Body of pancreas (tissue), 4 donors: ENCODE data around the gene PALMD. TPM values are rescaled to one million over a fixed set of nuclear protein-coding genes. Genes with fewer than 3 reads are reported as not detected.

Source experiments
- ATAC-seq: fragments of 150-250 bp; one replicate; pipeline ENCODE4 v1.9.1; 2016
- DNase-seq, 4 donors: peaks; one replicate each; pipeline ENCODE4 v3.0.0-alpha.2; 2019
- H3K27ac ChIP-seq, 4 donors: fragments of 200-600 bp; sonication (generic); 1 replicate in 3 of 4; 2 replicates in 1 of 4; pipeline versions ENCODE4 v1.5.1 to v1.6.1; 2016 to 2019; ENCODE audit warnings: mild to moderate bottlenecking in 1 of 4, mixed read lengths in 1 of 4, moderate library complexity in 1 of 4
- H3K27me3 ChIP-seq, 2 donors: fragments of 200-600 bp; sonication (generic); one replicate each; pipeline ENCODE4 v1.6.0; 2016; ENCODE audit warnings: mild to moderate bottlenecking in 1 of 2
- H3K36me3 ChIP-seq, 2 donors: fragments of 200-600 bp; sonication (generic); replicated peaks in 1 of 2; 2 replicates each; pipeline ENCODE4 v1.5.1; 2016; ENCODE audit warnings: low read depth in 2 of 2; ENCODE audit not compliant: insufficient read depth in 1 of 2
- H3K4me1 ChIP-seq: fragments of 200-600 bp; sonication (generic); one replicate; pipeline ENCODE4 v1.6.0; 2016
- H3K4me3 ChIP-seq, 2 donors: fragments of 200-600 bp; sonication (generic); 1 replicate in 1 of 2; 2 replicates in 1 of 2; pipeline ENCODE4 v1.5.1; 2016 to 2019
- H3K9me3 ChIP-seq, 3 donors: fragments of 200-600 bp; sonication (generic); 1 replicate in 2 of 3; 2 replicates in 1 of 3; pipeline ENCODE4 v1.5.1; 2016
- CTCF ChIP-seq, 7 experiments: fragments of 450-650 bp in 4 of 7; fragments of 200-600 bp in 3 of 7; sonication (generic) in 3 of 7; IDR thresholded peaks; one replicate each; pipeline ENCODE4 v1.5.1; 2016 to 2019; ENCODE audit warnings: antibody characterized with exemption in 7 of 7
- POLR2A ChIP-seq, 3 donors: fragments of 450-650 bp; IDR thresholded peaks; one replicate each; pipeline ENCODE4 v1.6.1; 2016; ENCODE audit warnings: antibody characterized with exemption in 3 of 3, mild to moderate bottlenecking in 2 of 3
- WGBS, 2 donors: methylation state at CpG; one replicate each; pipeline ENCODE4 v1.1.5; 2017; 5-methylcytosine and 5-hydroxymethylcytosine counted together
- intact Hi-C: fragments of 100-400 bp; cut with DNase I; formaldehyde crosslinking; loops from one replicate; pipeline ENCODE4 v1.15.1; 2023
- total RNA-seq, 2 donors: library from RNA; depleted of rRNA; stranded (reverse); fragments of >200 nt; gene quantifications; one replicate each; pipeline ENCODE4 v1.1.0, GENCODE V29; 2016

PALMD gene
- total RNA-seq, 2 donors from 2014 or later, result 8.0 to 13.5 TPM

GRCh38 chr1:99665212-99665611 lies 19.3 kb downstream of the PALMD start:
- no peak for ATAC-seq
- TF ChIP-seq CTCF (IDR thresholded peaks at IDR 0.05) (no peak), POLR2A (IDR thresholded peaks at IDR 0.05) (no peak)
- H3K4me1 ChIP-seq, result no peaks in the 10 kb centered on the region
- no peaks in the 10 kb centered on the region for H3K36me3 ChIP-seq
- H3K4me3 ChIP-seq, result no peak overlapping the region
- intact Hi-C loops, result no loop called here
- no peaks in the 10 kb centered on the region for H3K9me3 ChIP-seq
- H3K27ac ChIP-seq, result no peak overlapping the region
- DNase-seq, result no peak
- WGBS, 2 donors, result 40 to 47% methylated on average over 1 of the region's 1 CpG
- no peaks in the 10 kb centered on the region for H3K27me3 ChIP-seq

- WGBS, 2 donors, result 63 to 64% methylated on average over 4 of the region's 4 CpGs
- ATAC-seq (no peak), DNase-seq (no peak)
- peaks cover 3% of the 10 kb centered on the region for H3K4me1 ChIP-seq
- TF ChIP-seq POLR2A (IDR thresholded peaks at IDR 0.05), result no peak
- no peak for TF ChIP-seq CTCF (IDR thresholded peaks at IDR 0.05)
- H3K9me3 ChIP-seq, result no peaks in the 10 kb centered on the region
- H3K36me3 ChIP-seq, result no peaks in the 10 kb centered on the region
- H3K27me3 ChIP-seq, result no peaks in the 10 kb centered on the region
- no peak overlapping the region for H3K4me3 ChIP-seq
- intact Hi-C loops, result no loop called here
- no peak overlapping the region for H3K27ac ChIP-seq
Measured at GRCh38 chr1:99669376-99669775, 23.5 kb downstream of the PALMD start.

GRCh38 chr1:99669821-99670220 lies 23.9 kb downstream of the PALMD start:
- ATAC-seq, result no peak
- intact Hi-C loops, result no loop called here
- TF ChIP-seq POLR2A (IDR thresholded peaks at IDR 0.05) (no peak), CTCF (IDR thresholded peaks at IDR 0.05) (no peak)
- Histone ChIP-seq H3K4me1 (peaks cover 3% of the 10 kb centered on the region), H3K27me3 (no peaks in the 10 kb centered on the region), H3K36me3 (no peaks in the 10 kb centered on the region), H3K9me3 (no peaks in the 10 kb centered on the region), H3K4me3 (no peak overlapping the region), H3K27ac (no peak overlapping the region)
- WGBS, 2 donors, result 80 to 82% methylated on average over 2 of the region's 2 CpGs
- no peak for DNase-seq

- Histone ChIP-seq H3K27ac (no peak overlapping the region), H3K9me3 (no peaks in the 10 kb centered on the region), H3K36me3 (no peaks in the 10 kb centered on the region), H3K27me3 (no peaks in the 10 kb centered on the region), H3K4me1 (peaks cover 5% of the 10 kb centered on the region), H3K4me3 (no peak overlapping the region)
- TF ChIP-seq CTCF (IDR thresholded peaks at IDR 0.05) (no peak), POLR2A (IDR thresholded peaks at IDR 0.05) (no peak)
- no peak for ATAC-seq
- DNase-seq, result no peak
- 47 to 50% methylated on average over 1 of the region's 1 CpG for WGBS, 2 donors
- intact Hi-C loops, result no loop called here
Measured at GRCh38 chr1:99670583-99670982, 24.7 kb downstream of the PALMD start.

- ATAC-seq (no peak), DNase-seq (no peak)
- Histone ChIP-seq H3K27ac (no peak overlapping the region), H3K4me1 (peaks cover 7% of the 10 kb centered on the region), H3K9me3 (no peaks in the 10 kb centered on the region), H3K4me3 (no peak overlapping the region), H3K36me3 (no peaks in the 10 kb centered on the region), H3K27me3 (no peaks in the 10 kb centered on the region)
- WGBS, 2 donors, result 67% methylated on average over 4 of the region's 4 CpGs
- TF ChIP-seq POLR2A (IDR thresholded peaks at IDR 0.05) (no peak), CTCF (IDR thresholded peaks at IDR 0.05) (no peak)
- intact Hi-C loops, result no loop called here
Measured at GRCh38 chr1:99672038-99672437, 26.1 kb downstream of the PALMD start.
